Esophagus muscularis mucosa (tissue), 4 donors: ENCODE results near the gene MRPL11.

Experiments used
- CTCF ChIP-seq, 3 experiments: fragments of 200-600 bp in 2 of 3; fragments of 450-650 bp in 1 of 3; sonication (generic) in 2 of 3; IDR thresholded peaks; one replicate each; pipeline ENCODE4 v1.5.1; 2017 to 2019; ENCODE audit warnings: antibody characterized with exemption in 3 of 3, mild to moderate bottlenecking in 2 of 3, moderate library complexity in 1 of 3
- EP300 ChIP-seq: sonication (generic); formaldehyde crosslinking; IDR thresholded peaks from one replicate; pipeline ENCODE4 v1.6.1; 2017; ENCODE audit warnings: antibody characterized with exemption
- POLR2AphosphoS5 ChIP-seq, 2 donors: sonication (generic); formaldehyde crosslinking; IDR thresholded peaks; one replicate each; pipeline ENCODE4 v1.6.1; 2017; ENCODE audit warnings: antibody characterized with exemption in 2 of 2

GRCh38 chr11:66479394-66480116 is 40.9 kb upstream of the MRPL11 start:
- TF ChIP-seq CTCF (IDR thresholded peaks at IDR 0.05) (no peak), POLR2AphosphoS5 (IDR thresholded peaks at IDR 0.05) (no peak), EP300 (no peak)
